ENCODE results near the gene TNS3. TPM values are rescaled to one million over a fixed set of nuclear protein-coding genes. Genes with fewer than 3 reads are reported as not detected.

Gene TNS3
- polyA plus RNA-seq, 3 donors, result 5.2 to 30.3 (median 7.9) TPM

DNA sequence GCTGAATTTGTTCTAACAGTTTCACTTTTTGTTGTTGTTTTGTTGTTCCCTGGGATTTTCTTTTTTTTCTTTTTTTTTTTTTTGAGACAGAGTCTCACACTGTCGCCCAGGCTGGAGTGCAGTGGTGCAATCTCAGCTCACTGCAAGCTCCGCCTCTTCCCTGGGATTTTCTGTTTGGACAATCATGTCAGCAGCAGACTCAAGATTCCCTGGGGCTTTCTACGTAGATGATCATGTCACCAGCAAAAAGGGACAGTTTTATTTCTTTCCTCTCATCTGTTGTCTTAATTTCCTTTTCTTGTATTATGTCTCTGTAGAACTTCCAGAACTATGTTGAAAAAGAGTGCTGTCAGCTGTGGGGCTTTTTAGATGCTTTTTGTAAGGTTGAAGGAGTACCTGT lies 241.4 kb downstream of the TNS3 start:
- intact Hi-C loops (cut with micrococcal nuclease), result no loop called here
- H3K27ac Mint-ChIP-seq, result peak overlapping the region in 1 of 7 donors; percentile 30
- H3K27me3 ChIP-seq (ENCODE audit: control insufficient read depth in 2 of 2, insufficient read depth in 2 of 2, low read length in 2 of 2), result no peaks in the 10 kb centered on the region

GRCh38 chr7:47338026-47338425 lies 243.9 kb downstream of the TNS3 start:
- Histone ChIP-seq H3K9me3 (replicated peaks in 1 of 2; ENCODE audit: control insufficient read depth in 1 of 2, insufficient read depth in 1 of 2, low read length in 2 of 2) (no peaks in the 10 kb centered on the region), H4K20me1 (ENCODE audit: insufficient read depth, low read length) (peaks cover 24% of the 10 kb centered on the region), H3K27ac (ENCODE audit: low read depth in 1 of 2, low read length in 2 of 2) (no peak overlapping the region), H3K4me2 (replicated peaks; ENCODE audit: extremely low read depth, low read length, poor library complexity, severe bottlenecking) (no peak overlapping the region), H3K4me3 (replicated peaks in 1 of 3; ENCODE audit: low read depth in 2 of 3, low read length in 3 of 3) (no peak overlapping the region), H3K79me2 (ENCODE audit: insufficient read depth, low read length) (no peaks in the 10 kb centered on the region), H3K36me3 (replicated peaks in 1 of 2; ENCODE audit: control insufficient read depth in 1 of 2, insufficient read depth in 2 of 2, low read length in 2 of 2) (peaks cover 48 to 97% of the 10 kb centered on the region in 2 donors), H2AFZ (ENCODE audit: insufficient read depth, low read depth, low read length, poor library complexity, severe bottlenecking) (no peak overlapping the region), H3K9ac (ENCODE audit: insufficient read depth, low read length, poor library complexity, severe bottlenecking) (no peak overlapping the region), H3K27me3 (ENCODE audit: control insufficient read depth in 2 of 2, insufficient read depth in 2 of 2, low read length in 2 of 2) (no peaks in the 10 kb centered on the region), H3K4me1 (ENCODE audit: control insufficient read depth in 1 of 2, insufficient read depth in 2 of 2, low read length in 2 of 2) (no peaks in the 10 kb centered on the region)
- DNase-seq, result no peak
- WGBS (ENCODE audit: insufficient coverage), result no CpG with 5 or more reads among the region's 1 CpG
- H3K27ac Mint-ChIP-seq, result peak overlapping the region in 1 of 7 donors; percentile 28
- intact Hi-C loops (cut with micrococcal nuclease), result no loop called here
- no peak for TF ChIP-seq CTCF (IDR thresholded peaks at IDR 0.05)
- H3K4me1 Mint-ChIP-seq, result no peaks in the 10 kb centered on the region
- H3K36me3 Mint-ChIP-seq, result peaks cover 76 to 90% of the 10 kb centered on the region in 2 donors
- H3K27me3 Mint-ChIP-seq (ENCODE audit: low read depth in 3 of 3), result no peaks in the 10 kb centered on the region
- no peak overlapping the region for H3K4me3 Mint-ChIP-seq
- no peaks in the 10 kb centered on the region for H3K9me3 Mint-ChIP-seq

More for the DNA sequence above, 241.4 kb downstream of the TNS3 start:
- Histone ChIP-seq H3K4me3 (replicated peaks in 1 of 3; ENCODE audit: low read depth in 2 of 3, low read length in 3 of 3) (no peak overlapping the region), H3K36me3 (replicated peaks in 1 of 2; ENCODE audit: control insufficient read depth in 1 of 2, insufficient read depth in 2 of 2, low read length in 2 of 2) (peaks cover 59 to 97% of the 10 kb centered on the region in 2 donors), H2AFZ (ENCODE audit: insufficient read depth, low read depth, low read length, poor library complexity, severe bottlenecking) (no peak overlapping the region), H3K4me1 (ENCODE audit: control insufficient read depth in 1 of 2, insufficient read depth in 2 of 2, low read length in 2 of 2) (no peaks in the 10 kb centered on the region), H3K27ac (ENCODE audit: low read depth in 1 of 2, low read length in 2 of 2) (no peak overlapping the region), H3K9ac (ENCODE audit: insufficient read depth, low read length, poor library complexity, severe bottlenecking) (no peak overlapping the region), H3K4me2 (replicated peaks; ENCODE audit: extremely low read depth, low read length, poor library complexity, severe bottlenecking) (no peak overlapping the region), H4K20me1 (ENCODE audit: insufficient read depth, low read length) (peaks cover 21% of the 10 kb centered on the region), H3K9me3 (replicated peaks in 1 of 2; ENCODE audit: control insufficient read depth in 1 of 2, insufficient read depth in 1 of 2, low read length in 2 of 2) (no peaks in the 10 kb centered on the region), H3K79me2 (ENCODE audit: insufficient read depth, low read length) (no peaks in the 10 kb centered on the region)
- peak overlapping the region in 1 of 2 donors; percentile 7 for H3K4me3 Mint-ChIP-seq
- WGBS (ENCODE audit: insufficient coverage), result 100% methylated on average over 2 of the region's 3 CpGs
- H3K4me1 Mint-ChIP-seq, result no peaks in the 10 kb centered on the region
- H3K27me3 Mint-ChIP-seq (ENCODE audit: low read depth in 3 of 3), result no peaks in the 10 kb centered on the region
- TF ChIP-seq CTCF (IDR thresholded peaks at IDR 0.05), result no peak
- peaks cover 0 to 1% (median 0%) of the 10 kb centered on the region in 7 donors for H3K9me3 Mint-ChIP-seq
- peaks cover 90 to 91% of the 10 kb centered on the region in 2 donors for H3K36me3 Mint-ChIP-seq
- no peak for DNase-seq

Data from CD14-positive monocyte (primary cell).